Astrocyte (in vitro differentiated cells and primary cell): ENCODE results near the gene SUPV3L1.

ENCODE experiments used
- EZH2 ChIP-seq: IDR thresholded peaks from 2 replicates; pipeline ENCODE4 v1.6.1; 2012; ENCODE audit warnings: mild to moderate bottlenecking, low read length, inconsistent platforms; ENCODE audit not compliant: insufficient read depth
- TF ChIP-seq, protein P1 (sequence below): IDR thresholded peaks from 2 replicates; pipeline ENCODE4 v1.5.1; 2011; ENCODE audit warnings: low read depth, mild to moderate bottlenecking, inconsistent platforms, low read length, moderate library complexity; ENCODE audit not compliant: insufficient read depth

DNA sequence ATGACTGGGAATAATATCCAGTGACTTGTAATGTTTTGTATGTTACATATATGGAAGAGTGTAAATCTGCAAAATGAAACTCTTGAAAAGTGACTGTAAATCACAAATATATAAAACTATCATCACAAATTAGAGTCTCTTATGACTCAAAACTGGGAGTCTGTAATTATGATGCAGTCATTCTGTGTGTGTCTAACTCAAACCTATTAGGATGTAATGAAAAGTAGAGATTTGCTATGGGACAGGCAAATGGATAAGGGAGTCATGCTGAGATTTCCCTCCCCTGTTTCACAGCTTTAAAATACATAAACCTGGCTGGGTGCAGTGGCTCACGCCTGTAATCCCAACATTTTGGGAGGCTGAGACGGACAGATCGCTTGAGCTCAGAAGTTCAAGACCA, 31.5 kb downstream of the SUPV3L1 start:
- TF ChIP-seq, protein P1, sequence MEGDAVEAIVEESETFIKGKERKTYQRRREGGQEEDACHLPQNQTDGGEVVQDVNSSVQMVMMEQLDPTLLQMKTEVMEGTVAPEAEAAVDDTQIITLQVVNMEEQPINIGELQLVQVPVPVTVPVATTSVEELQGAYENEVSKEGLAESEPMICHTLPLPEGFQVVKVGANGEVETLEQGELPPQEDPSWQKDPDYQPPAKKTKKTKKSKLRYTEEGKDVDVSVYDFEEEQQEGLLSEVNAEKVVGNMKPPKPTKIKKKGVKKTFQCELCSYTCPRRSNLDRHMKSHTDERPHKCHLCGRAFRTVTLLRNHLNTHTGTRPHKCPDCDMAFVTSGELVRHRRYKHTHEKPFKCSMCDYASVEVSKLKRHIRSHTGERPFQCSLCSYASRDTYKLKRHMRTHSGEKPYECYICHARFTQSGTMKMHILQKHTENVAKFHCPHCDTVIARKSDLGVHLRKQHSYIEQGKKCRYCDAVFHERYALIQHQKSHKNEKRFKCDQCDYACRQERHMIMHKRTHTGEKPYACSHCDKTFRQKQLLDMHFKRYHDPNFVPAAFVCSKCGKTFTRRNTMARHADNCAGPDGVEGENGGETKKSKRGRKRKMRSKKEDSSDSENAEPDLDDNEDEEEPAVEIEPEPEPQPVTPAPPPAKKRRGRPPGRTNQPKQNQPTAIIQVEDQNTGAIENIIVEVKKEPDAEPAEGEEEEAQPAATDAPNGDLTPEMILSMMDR, result no peak
- TF ChIP-seq EZH2, result no peak
